Rectal smooth muscle tissue (tissue), 1 donor: Measurements from ENCODE around the gene FHL3.

ENCODE experiments used
- H3K27ac ChIP-seq: one replicate; pipeline ENCODE4 v1.7.0; 2013; ENCODE audit warnings: low read depth, low read length, inconsistent platforms
- H3K27me3 ChIP-seq: one replicate; pipeline ENCODE4 v1.7.0; 2013; ENCODE audit warnings: low read length; ENCODE audit not compliant: control insufficient read depth, insufficient read depth
- H3K36me3 ChIP-seq: one replicate; pipeline ENCODE4 v1.7.0; 2013; ENCODE audit warnings: low read length; ENCODE audit not compliant: control insufficient read depth, insufficient read depth
- H3K4me1 ChIP-seq: one replicate; pipeline ENCODE4 v1.7.0; 2013; ENCODE audit warnings: low read length; ENCODE audit not compliant: control insufficient read depth, insufficient read depth
- H3K4me3 ChIP-seq: one replicate; pipeline ENCODE4 v1.7.0; 2013; ENCODE audit warnings: low read length
- H3K9ac ChIP-seq: one replicate; pipeline ENCODE4 v1.7.0; 2013; ENCODE audit warnings: low read length

FHL3 gene, protein sequence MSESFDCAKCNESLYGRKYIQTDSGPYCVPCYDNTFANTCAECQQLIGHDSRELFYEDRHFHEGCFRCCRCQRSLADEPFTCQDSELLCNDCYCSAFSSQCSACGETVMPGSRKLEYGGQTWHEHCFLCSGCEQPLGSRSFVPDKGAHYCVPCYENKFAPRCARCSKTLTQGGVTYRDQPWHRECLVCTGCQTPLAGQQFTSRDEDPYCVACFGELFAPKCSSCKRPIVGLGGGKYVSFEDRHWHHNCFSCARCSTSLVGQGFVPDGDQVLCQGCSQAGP

GRCh38 chr1:38005195-38006007, at the start of gene FHL3:
FHL3 (minus strand) TSS chr1:38005514; CDS start chr1:37999412, 6,102 bp downstream.
- peak within 1 kb of the TSS; percentile 90 for H3K27ac ChIP-seq
- H3K4me1 ChIP-seq, result peaks cover 26% of the 10 kb centered on the region
- peak within 1 kb of the TSS; percentile 50 for H3K9ac ChIP-seq

GRCh38 chr1:38053416-38054091, 48.2 kb upstream of the FHL3 start:
- H3K4me3 ChIP-seq, result no peak overlapping the region
- no peak overlapping the region for H3K27ac ChIP-seq
- H3K27me3 ChIP-seq, result peaks cover 7% of the 10 kb centered on the region
- no peaks in the 10 kb centered on the region for H3K4me1 ChIP-seq
- no peak overlapping the region for H3K9ac ChIP-seq
- no peaks in the 10 kb centered on the region for H3K36me3 ChIP-seq

More at GRCh38 chr1:38005195-38006007, at the start of gene FHL3:
- peaks cover 4% of the 10 kb centered on the region for H3K27me3 ChIP-seq
- peak within 1 kb of the TSS; percentile 66 for H3K4me3 ChIP-seq
- no peaks in the 10 kb centered on the region for H3K36me3 ChIP-seq

GRCh38 chr1:38052750-38053415, 47.6 kb upstream of the FHL3 start:
- Histone ChIP-seq H3K4me3 (no peak overlapping the region), H3K9ac (no peak overlapping the region), H3K27ac (no peak overlapping the region), H3K36me3 (no peaks in the 10 kb centered on the region), H3K27me3 (peaks cover 7% of the 10 kb centered on the region), H3K4me1 (no peaks in the 10 kb centered on the region)

DNA sequence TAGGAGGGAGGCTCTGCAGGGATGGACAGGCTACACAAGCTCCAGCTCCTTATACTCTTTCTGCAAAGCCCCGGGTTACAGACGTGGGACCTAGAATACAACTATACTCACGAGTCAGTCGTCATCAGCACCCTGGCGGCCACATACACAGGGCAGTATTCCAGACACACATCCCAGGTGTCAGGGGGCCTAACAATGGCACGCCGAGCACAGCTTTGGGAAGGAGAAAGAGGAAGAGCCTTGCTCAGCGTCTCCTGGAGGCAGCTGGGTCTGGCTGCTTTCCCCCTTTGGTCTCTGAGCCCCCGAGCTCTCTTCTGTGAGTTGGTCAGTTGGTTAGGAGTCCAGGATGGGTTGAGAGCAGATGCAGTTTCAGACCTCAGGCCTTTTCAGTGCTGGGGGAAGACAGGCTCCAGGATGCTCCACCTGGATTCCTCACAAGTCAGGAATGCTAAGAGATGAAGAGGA, 45.8 kb upstream of the FHL3 start:
- Histone ChIP-seq H3K27ac (no peak overlapping the region), H3K4me3 (no peak overlapping the region), H3K9ac (no peak overlapping the region), H3K27me3 (peaks cover 7% of the 10 kb centered on the region), H3K36me3 (no peaks in the 10 kb centered on the region), H3K4me1 (no peaks in the 10 kb centered on the region)

- no peak overlapping the region for H3K4me3 ChIP-seq
- no peak overlapping the region for H3K9ac ChIP-seq
- peaks cover under 1% of the 10 kb centered on the region for H3K4me1 ChIP-seq
- peaks cover 10% of the 10 kb centered on the region for H3K27me3 ChIP-seq
- H3K36me3 ChIP-seq, result no peaks in the 10 kb centered on the region
- H3K27ac ChIP-seq, result no peak overlapping the region
Measured at GRCh38 chr1:38050397-38051078, 45.2 kb upstream of the FHL3 start.

DNA sequence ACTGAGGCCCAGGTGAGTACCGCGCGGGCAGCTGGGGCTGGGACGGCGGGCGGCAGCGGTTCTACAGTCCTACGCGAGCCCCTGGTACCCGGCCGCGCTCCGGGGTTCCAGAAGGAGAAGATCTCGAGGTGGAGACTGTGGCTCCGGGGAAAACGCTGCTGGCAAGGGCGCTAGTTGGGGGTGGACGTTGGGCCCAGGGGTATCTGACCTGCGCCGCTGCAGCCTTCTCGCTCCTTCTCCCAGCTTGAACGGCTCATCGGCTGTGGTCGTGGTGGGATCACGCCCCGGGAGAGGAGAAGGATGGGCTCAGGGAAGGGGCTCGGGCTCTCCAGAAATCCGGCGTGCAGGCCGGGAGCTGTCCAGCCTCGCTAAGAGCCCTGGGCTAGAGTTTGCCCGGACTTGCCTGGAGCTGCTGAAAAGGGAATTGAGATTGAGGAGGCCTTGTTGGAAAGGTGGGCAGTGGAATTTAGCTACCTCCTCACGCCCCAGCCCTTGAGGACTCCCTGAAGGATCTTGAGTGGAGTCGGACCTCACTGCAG, 42.4 kb upstream of the FHL3 start:
- peak overlapping the region; percentile 70 for H3K4me3 ChIP-seq
- H3K4me1 ChIP-seq, result peaks cover 2% of the 10 kb centered on the region
- H3K9ac ChIP-seq, result no peak overlapping the region
- no peaks in the 10 kb centered on the region for H3K36me3 ChIP-seq
- no peak overlapping the region for H3K27ac ChIP-seq
- H3K27me3 ChIP-seq, result peaks cover 24% of the 10 kb centered on the region

- Histone ChIP-seq H3K9ac (no peak overlapping the region), H3K27me3 (peaks cover 30% of the 10 kb centered on the region), H3K27ac (no peak overlapping the region), H3K4me3 (peak overlapping the region; percentile 70), H3K36me3 (no peaks in the 10 kb centered on the region), H3K4me1 (peaks cover 2% of the 10 kb centered on the region)
Measured at GRCh38 chr1:38046884-38047602, 41.7 kb upstream of the FHL3 start.

GRCh38 chr1:38046333-38046883, 41.1 kb upstream of the FHL3 start, which contains the start of gene POU3F1:
POU3F1 (minus strand) TSS chr1:38046793; CDS start chr1:38046743, 50 bp downstream.
- Histone ChIP-seq H3K4me1 (peaks cover 2% of the 10 kb centered on the region), H3K4me3 (peak within 1 kb of the TSS; percentile 70), H3K36me3 (no peaks in the 10 kb centered on the region), H3K27ac (no peak within 1 kb of the TSS), H3K9ac (no peak within 1 kb of the TSS), H3K27me3 (peaks cover 31% of the 10 kb centered on the region)

GRCh38 chr1:38045401-38046332, 40.4 kb upstream of the FHL3 start:
- Histone ChIP-seq H3K36me3 (no peaks in the 10 kb centered on the region), H3K9ac (no peak overlapping the region), H3K27ac (no peak overlapping the region), H3K27me3 (peaks cover 31% of the 10 kb centered on the region), H3K4me3 (peak overlapping the region; percentile 16), H3K4me1 (peaks cover 2% of the 10 kb centered on the region)
